HG03575 (cell line): ENCODE results near the gene CSMD2.

Experiments used
- ATAC-seq: cut with Tn5 transposase; IDR thresholded peaks from one replicate; pipeline ENCODE4 v1.9.1; 2021; ENCODE audit not compliant: unreplicated experiment, insufficient number of reproducible peaks, low FRiP score; ENCODE audit errors: extremely low read depth

CSMD2 gene

DNA sequence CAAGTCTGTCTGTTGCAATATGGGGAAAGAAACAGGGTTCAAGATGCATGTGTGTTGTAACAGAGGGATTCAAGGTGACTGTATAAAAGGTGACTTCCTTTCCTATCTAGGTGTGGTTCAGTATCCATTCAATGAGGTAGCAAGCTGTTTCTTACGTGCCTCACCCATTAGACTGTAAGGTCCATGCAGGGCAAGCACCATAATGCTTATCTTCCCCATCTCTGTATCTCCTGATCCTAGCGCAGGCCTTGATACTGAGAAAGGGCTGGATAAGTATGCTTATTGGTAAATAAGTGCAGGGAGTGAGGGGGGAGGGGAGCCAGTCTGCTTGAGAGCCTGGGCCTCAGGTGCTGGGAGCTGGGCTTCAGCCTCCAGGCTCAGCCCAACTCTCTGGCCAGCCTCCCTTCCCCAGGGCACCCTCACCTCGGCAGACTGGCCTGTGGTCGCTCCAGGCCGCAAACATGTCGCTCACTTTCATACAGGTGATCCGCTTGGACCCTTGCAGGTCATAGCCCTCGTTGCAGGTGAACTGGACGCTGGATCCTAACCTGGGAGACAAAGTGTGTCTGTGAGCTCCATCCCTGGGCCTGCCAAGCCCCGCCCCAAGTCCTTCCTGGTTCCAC, 345.6 kb downstream of the CSMD2 start:
- ATAC-seq, result no peak

DNA sequence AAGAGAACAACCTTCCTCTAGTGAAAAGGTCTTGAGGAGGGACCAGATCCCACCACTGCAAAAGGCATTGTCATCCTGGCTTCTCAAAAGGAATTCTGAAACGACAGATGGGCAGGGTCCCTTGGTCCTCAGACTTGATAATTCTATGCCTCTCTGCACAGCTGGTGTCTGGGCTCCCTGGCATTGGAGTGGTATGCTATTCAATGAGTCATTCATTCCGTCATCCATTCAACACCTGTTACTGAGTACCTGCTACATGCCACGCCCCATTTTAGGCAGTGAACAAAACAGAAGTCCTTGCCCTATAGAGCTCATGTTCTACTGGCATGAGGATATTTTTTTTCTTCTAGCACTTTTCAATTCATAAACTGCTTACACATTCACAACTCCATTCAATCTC, 347.0 kb downstream of the CSMD2 start:
- no peak for ATAC-seq

DNA sequence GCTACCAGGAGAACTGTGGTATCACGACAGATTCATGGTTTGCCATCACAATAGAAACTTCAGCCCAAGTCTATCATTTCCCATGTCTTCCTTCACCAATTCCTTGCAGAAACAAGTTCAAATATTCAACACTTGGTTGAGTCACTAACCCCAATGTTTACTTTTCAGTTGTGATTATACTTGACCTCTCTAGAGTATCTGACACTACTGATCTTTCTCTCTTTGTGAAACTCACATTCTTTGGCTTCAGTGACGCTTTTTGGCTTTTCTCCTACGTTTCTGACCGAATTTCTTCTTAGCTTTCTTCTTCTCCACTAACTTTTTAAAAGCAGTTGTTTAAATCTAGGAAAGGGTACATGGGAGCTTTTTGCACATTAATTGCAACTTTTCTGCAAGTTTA, 350.0 kb downstream of the CSMD2 start:
- no peak for ATAC-seq

DNA sequence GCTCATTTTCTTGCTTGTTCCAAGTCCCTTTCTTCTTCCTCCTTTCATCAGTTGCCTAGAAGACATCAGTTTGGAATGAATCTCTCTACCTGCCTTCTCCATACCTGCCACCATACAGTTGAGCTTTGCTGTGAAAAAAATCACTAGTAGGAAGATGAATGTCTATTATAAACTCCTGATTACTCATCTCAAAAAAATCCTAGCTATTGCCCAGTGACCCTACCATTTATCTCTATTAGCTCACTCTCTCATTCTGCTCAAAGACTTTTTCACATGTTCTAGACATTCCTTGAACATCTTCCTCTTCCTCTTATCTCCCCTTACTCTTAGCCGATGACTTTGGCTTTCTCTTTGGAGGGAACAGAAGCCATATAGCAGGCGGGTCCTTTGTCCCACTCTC, 350.9 kb downstream of the CSMD2 start:
- no peak for ATAC-seq

DNA sequence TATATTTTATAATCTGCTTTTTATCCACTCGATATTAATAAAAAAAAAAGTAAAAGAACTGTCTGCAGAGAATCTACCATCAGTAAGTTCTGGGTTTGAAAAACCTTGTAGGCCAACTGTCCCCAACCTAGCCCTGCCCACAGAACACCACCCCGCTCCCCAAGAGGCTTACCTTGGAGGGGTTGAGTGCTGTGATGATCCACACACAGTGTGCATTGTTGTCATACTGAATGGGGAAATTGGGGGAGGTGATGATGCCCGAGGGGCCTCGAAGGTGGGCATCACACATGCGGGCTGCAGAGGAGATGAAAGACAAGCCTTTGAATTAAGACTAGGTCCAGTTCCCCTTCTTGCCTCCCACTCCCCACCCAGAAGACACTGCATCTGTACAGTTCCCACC, 354.5 kb downstream of the CSMD2 start:
- no peak for ATAC-seq

DNA sequence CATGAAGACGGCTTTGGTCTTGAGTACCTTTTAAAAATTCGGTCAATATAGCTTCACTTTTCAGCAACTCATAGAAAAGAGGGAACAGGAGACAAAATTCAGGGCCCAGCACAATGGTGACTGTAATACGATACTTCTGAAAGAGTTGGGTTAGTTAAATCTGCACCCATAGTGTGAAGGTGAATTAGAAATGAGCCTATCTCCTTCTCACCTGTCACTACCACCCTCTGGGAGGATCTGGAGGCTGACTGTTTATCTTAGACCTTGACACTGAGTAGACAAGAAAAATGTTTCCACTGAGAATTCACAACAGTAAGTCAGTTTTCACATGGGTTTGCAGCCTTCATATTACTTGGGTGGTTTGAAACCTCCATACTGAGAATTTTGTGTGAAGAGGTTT, 359.0 kb downstream of the CSMD2 start:
- no peak for ATAC-seq

DNA sequence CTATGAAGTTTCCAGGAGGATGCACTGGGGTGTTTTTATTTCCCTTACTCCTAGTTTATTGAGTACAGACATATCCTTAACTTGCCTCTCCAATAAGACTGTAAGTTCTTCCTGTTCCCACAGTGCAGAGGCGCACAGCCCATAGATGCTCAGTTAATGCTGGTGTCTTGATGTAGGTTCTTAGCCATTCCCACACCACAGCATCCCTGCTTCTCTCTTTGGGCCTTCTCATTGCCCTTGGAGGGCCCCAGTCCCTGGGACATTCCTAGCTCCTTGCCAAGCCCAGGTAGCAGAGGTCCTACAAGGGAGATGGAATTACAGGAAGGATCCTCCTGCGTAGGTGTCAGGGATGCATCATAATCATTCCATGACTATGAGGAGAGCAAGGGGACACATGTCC, 362.8 kb downstream of the CSMD2 start:
- no peak for ATAC-seq

DNA sequence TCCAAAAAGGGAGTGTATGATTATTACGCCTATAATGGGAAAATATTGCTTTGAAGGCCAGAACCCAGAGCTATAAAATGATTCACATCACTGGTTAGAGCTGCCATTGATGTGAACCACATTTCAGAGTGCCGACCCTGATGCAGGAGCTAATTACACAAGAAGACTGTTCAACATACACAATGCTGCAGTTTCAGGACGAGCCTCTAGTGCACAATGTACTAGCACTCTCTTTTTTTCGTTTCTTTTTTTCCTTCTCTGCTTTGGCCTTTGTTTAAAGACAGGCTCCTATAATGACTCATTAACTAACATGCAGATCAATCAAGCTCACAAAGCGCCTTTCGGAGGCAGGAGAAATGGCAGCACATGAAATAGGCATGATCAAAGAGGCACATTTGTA, 367.2 kb downstream of the CSMD2 start:
- no peak for ATAC-seq

DNA sequence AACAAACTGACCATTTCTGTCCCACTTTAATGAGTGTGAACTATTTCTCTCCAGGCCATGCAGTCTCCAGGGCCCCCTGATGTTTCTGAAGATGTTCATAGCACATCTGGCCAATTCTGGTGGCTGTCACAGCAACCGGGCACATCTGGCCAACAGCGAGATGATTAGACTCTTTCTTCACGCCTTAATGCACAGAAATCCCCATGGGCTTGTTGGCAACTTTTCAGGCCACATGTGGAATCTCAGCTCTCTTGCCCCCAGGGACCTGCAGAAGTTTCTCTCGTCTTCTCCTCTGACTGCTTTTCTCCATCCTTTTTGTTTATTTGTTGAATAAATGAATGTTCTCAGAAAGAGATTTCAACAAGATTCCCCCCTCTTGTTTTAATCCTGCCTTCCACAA, 372.4 kb downstream of the CSMD2 start:
- ATAC-seq, result no peak

DNA sequence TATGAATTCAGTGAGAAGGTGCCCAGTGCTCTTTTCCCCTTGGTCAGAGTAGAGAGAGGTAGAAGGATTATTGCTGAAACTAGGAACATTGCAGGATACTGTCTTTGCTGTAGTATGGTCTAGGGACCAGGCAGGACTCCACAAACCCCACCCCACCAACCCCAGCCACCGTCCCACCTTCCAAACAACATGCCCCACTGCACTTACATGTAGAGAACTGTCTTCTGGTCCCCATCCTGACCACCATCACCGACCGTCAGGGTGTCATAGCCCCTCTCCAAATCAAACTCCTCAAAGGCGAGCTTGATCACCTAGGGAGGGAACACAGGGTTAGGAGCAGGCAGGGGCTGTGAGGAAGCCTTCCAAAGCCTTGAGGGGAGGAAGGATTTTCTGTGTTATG, 372.8 kb downstream of the CSMD2 start:
- no peak for ATAC-seq

DNA sequence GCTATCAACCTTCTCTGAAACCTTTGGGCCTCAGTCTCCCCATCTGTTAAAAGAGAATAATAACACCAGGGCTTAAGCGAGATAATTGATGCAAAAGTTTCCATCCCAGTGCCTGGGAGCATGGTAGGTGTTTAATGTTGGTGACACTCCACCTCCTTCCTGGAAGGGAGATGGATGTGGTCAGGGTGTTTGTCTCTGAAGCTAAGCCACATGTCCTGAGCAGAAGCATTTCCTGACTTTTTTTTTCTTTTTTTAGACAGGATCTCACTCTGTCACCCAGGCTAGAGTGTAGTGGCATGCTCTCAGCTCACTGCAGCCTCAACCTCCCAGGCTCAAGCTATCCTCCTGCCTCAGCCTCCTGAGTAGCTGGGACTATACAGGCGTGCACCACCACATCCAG, 373.8 kb downstream of the CSMD2 start:
- no peak for ATAC-seq

DNA sequence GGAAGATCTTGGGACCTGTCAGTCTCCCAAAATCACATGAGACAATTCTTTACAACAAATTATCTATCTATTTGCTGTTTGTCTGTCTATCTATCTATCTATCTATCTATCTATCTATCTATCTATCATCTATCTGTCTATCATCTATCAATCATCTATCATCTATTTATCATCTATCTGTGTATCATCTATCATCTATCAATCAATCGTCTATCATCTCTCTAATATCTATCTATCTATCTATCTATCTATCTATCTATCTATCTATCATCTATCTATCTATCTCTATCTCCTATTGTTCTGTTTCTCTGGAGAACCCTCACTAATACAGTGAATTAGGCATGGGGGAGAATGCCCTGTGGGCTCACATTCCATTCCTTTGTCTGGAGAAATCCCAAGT, 374.5 kb downstream of the CSMD2 start:
- ATAC-seq, result no peak

DNA sequence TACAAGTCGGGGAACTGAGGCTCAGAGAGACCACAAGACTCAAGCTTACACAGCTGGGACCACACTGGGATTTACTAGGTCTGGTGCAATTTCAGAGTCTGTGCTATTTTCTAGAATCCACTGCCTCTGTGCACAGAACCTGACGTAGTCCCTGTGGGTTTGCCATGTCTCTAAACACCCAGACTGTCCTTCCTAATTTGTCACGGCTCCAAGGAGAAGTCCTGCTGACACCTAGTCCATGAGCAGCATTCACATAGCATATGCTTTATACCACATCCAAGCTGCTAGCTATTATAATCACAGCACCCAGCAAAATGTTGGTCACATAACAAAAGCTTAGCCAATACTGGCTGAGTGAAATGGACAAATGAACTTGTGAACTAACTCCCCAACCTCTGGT, 380.2 kb downstream of the CSMD2 start:
- ATAC-seq, result no peak

DNA sequence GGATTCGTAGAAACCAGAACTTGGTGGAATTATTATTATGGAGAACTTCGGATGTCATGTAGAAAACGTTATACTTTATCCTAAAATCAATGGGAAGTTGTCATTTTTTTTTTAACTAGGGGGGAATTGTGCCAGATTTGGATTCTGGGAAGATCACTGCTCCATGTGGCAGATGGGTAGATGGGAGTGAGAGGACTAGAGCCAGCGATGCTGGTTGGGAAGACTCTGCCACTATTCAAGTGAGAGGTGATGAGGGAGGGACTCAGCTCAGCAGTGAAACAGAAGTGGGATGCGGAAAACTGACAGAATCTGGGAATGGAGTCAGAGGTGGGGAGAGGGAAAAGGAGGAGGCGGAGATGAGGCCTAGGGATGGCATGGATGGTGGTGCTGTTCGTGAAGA, 382.3 kb downstream of the CSMD2 start:
- no peak for ATAC-seq

DNA sequence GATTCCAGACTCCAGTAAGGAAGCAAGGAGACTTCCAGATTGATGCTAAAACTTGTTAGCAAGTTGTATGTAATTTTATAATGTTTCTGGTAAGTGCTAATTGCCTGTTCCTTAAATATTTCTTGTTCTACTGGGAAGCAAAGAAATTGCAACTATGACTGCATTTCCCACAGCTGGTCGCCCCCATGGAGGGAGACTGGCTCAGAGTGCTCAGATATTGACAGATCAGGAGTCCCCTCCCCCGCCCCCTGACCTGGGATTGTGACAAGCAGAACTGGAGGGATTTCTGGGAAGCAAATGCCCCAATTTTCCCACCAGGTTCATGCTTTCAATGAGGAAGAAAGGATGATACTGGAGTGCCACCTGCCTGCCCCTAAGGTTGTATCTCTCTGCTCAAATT, 383.4 kb downstream of the CSMD2 start:
- no peak for ATAC-seq

DNA sequence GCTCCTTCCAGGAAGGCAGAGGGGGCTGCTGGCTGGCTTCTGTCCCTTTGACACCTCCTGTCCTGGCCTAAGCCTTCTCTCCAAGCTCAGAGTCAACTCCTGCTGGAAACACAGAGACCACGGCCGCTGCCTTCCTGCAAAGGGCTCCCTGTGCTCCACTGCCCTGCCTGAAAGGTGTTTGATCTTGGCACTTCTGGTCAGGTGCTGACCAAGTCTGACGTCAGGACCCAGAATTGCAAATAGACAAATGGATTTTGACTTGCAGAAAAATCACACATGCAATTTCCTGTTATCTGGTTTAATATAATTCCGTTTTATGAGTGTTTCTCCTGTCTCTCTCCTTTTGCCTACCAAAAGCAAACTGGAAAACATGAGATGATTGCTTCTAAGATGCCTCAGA, 387.7 kb downstream of the CSMD2 start:
- no peak for ATAC-seq

DNA sequence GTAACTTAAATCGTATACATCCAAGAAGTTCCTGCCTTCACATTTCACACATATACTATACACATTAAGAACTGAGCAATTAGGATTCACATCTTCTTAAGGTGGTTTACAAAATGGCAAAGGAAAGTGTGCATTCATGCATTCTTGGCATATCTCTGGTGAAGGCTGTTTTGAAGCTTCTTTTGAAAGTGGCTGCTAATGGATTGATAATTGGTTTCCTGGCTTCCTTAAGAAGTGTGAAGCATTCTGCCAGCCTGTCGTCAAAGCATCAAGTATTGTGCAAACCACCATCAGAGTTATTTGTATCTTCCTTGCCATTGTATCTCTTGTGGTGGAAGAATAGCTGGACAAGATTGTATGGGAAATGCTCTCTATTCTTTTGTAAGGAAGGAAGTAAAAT, 396.2 kb downstream of the CSMD2 start:
- no peak for ATAC-seq

DNA sequence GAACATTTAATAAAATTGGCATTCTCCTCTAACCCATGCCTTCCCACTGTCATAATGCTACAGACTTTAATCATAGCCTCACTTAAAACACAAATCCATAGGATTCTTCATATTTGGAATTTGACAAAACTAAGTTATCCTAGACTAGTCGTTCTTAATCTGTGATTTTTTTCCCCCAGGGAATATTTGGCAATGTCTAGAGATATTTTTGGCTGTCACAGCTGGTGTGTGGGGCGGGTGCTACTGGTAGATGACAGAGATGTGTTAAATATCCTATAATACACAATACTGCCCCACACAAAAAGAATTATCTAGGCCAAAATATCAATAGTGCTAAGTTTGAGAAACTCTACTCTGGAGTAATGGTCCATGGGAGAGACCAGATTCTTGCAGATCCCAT, 396.9 kb downstream of the CSMD2 start:
- ATAC-seq, result no peak

DNA sequence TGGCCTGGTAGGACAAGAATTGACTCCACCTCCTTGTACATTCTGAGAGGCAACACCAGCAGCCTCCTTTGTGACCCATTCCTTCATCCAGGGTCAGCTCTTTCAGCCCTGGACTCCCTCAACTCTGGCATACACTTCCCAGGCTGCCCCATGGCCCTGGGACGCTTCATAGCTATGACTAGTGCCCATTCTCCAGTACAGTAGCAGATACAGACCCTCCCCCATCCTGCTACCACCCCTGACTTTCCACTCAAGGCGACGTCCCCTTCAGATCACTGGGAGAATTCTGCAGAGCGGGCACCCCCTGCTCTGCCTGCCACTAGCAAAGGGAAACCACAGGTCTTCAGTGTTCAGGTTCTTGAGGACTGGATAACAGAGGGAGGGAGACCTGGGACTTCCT, 400.9 kb downstream of the CSMD2 start:
- no peak for ATAC-seq

DNA sequence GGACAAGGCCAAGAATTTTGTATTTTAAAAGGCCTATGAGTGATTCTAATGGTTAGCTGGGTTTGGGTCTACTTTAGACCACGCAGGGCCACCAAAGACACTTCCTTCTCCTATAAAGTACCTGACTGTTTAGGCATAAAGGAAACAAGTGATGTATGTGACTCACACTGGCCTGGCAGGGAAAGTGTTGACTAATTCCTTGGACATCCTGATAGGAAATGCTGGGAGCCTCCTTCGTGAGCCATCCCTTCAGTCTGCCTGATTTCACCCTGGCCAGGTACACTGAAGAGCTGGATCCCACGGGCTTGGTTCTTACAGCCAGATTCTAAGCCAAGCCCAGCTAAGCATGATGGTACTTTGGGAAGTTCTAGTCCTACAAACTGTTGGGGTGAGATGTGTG, 401.6 kb downstream of the CSMD2 start:
- ATAC-seq, result no peak

DNA sequence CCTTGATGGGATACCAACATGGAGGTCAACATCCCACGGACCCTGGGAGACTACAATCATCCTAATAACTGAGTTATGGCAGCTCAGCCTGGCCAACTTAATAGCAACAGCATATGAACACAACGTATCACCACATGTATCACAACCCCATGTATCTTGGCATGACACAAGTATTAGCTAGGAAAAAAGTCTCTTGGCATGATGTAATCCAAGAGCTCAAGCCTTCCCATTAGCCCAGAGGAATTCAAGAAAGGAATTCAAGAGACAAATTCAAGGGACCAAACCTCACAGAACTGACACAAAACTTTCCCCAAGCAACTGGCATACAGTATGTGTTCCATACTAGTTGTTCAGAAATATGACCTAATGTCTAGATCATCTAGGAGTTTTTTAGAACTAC, 402.1 kb downstream of the CSMD2 start:
- ATAC-seq, result no peak
